H9 (cell line): ENCODE results near the gene PRKAG2. TPM values are rescaled to one million over a fixed set of nuclear protein-coding genes. Genes with fewer than 3 reads are reported as not detected.

Experiments used
- DNase-seq: peaks from one replicate; pipeline ENCODE4 v3.0.0-alpha.2; 2017
- H2AFZ ChIP-seq: one replicate; pipeline ENCODE4 v1.6.1; 2013; ENCODE audit warnings: mild to moderate bottlenecking, low read length, control low read depth, moderate library complexity
- H2AK5ac ChIP-seq: 2 replicates; pipeline ENCODE4 v1.6.1; 2013; ENCODE audit warnings: low read length, control low read depth, mixed read lengths; ENCODE audit not compliant: insufficient read length
- H2BK120ac ChIP-seq: one replicate; pipeline ENCODE4 v1.6.1; 2013; ENCODE audit warnings: low read depth, mild to moderate bottlenecking, low read length, control low read depth, inconsistent platforms; ENCODE audit not compliant: poor library complexity, severe bottlenecking
- H2BK12ac ChIP-seq: 2 replicates; pipeline ENCODE4 v1.6.1; 2013; ENCODE audit warnings: low read length, control low read depth, mixed read lengths, low read depth; ENCODE audit not compliant: insufficient read length
- H2BK15ac ChIP-seq: 2 replicates; pipeline ENCODE4 v1.6.1; 2013; ENCODE audit warnings: low read depth, low read length, control low read depth
- H2BK20ac ChIP-seq: one replicate; pipeline ENCODE4 v1.6.1; 2013; ENCODE audit warnings: low read depth, mild to moderate bottlenecking, low read length, control low read depth, inconsistent platforms; ENCODE audit not compliant: poor library complexity, severe bottlenecking
- H2BK5ac ChIP-seq: 2 replicates; pipeline ENCODE4 v1.6.1; 2013; ENCODE audit warnings: low read length, control low read depth, mixed read lengths; ENCODE audit not compliant: insufficient read length
- H3K14ac ChIP-seq: 2 replicates; pipeline ENCODE4 v1.6.1; 2013; ENCODE audit warnings: low read length, control low read depth; ENCODE audit not compliant: insufficient read depth
- H3K18ac ChIP-seq: 2 replicates; pipeline ENCODE4 v1.6.1; 2013; ENCODE audit warnings: low read depth, mild to moderate bottlenecking, mixed read lengths, low read length, control low read depth; ENCODE audit not compliant: insufficient read length
- H3K23ac ChIP-seq: 2 replicates; pipeline ENCODE4 v1.6.1; 2013; ENCODE audit warnings: low read length, control low read depth, mixed read lengths, low read depth; ENCODE audit not compliant: insufficient read length
- H3K23me2 ChIP-seq: 2 replicates; pipeline ENCODE4 v1.6.1; 2013; ENCODE audit warnings: low read depth, mild to moderate bottlenecking, mixed read lengths, low read length, control low read depth; ENCODE audit not compliant: insufficient read length, poor library complexity, severe bottlenecking
- H3K27ac ChIP-seq: 2 replicates; pipeline ENCODE4 v1.5.1; 2013; ENCODE audit warnings: low read length, control low read depth, mixed read lengths, low read depth; ENCODE audit not compliant: insufficient read length
- H3K27me3 ChIP-seq: 2 replicates; pipeline ENCODE4 v1.6.1; 2013; ENCODE audit warnings: low read length, control low read depth, inconsistent platforms; ENCODE audit not compliant: insufficient read depth
- H3K4ac ChIP-seq: 2 replicates; pipeline ENCODE4 v1.6.1; 2013; ENCODE audit warnings: low read depth, mild to moderate bottlenecking, control low read depth, inconsistent platforms, low read length, moderate library complexity
- H3K4me1 ChIP-seq: 2 replicates; pipeline ENCODE4 v1.6.1; 2013; ENCODE audit warnings: low read length, control low read depth, inconsistent platforms; ENCODE audit not compliant: insufficient read depth
- H3K4me2 ChIP-seq: 2 replicates; pipeline ENCODE4 v1.6.1; 2013; ENCODE audit warnings: low read length, control low read depth, mixed read lengths; ENCODE audit not compliant: insufficient read length, insufficient read depth
- H3K56ac ChIP-seq: 2 replicates; pipeline ENCODE4 v1.6.1; 2013; ENCODE audit warnings: low read depth, mild to moderate bottlenecking, mixed read lengths, low read length, control low read depth; ENCODE audit not compliant: insufficient read length
- H3K79me1 ChIP-seq: 2 replicates; pipeline ENCODE4 v1.6.1; 2013; ENCODE audit warnings: low read depth, mild to moderate bottlenecking, moderate library complexity, low read length, control low read depth, inconsistent platforms; ENCODE audit not compliant: insufficient read depth, poor library complexity, severe bottlenecking
- H3K79me2 ChIP-seq: 2 replicates; pipeline ENCODE4 v1.6.1; 2013; ENCODE audit warnings: low read length, control low read depth, inconsistent platforms; ENCODE audit not compliant: insufficient read depth
- H3K9ac ChIP-seq: 2 replicates; pipeline ENCODE4 v1.6.1; 2013; ENCODE audit warnings: low read length, control low read depth, mixed read lengths; ENCODE audit not compliant: insufficient read length; ENCODE audit errors: extremely low read depth
- H3K9me3 ChIP-seq: one replicate; pipeline ENCODE4 v1.6.1; 2013; ENCODE audit warnings: low read depth, low read length, inconsistent platforms; ENCODE audit not compliant: control insufficient read depth
- H3T11ph ChIP-seq: one replicate; pipeline ENCODE4 v1.6.1; 2013; ENCODE audit warnings: mild to moderate bottlenecking, low read length, control low read depth, inconsistent platforms
- H4K20me1 ChIP-seq: one replicate; pipeline ENCODE4 v1.6.1; 2013; ENCODE audit not compliant: control insufficient read depth, insufficient read length, insufficient read depth
- H4K5ac ChIP-seq: 2 replicates; pipeline ENCODE4 v1.6.1; 2013; ENCODE audit warnings: low read depth, mild to moderate bottlenecking, mixed read lengths, low read length, control low read depth; ENCODE audit not compliant: insufficient read length
- H4K8ac ChIP-seq: replicated peaks from 2 replicates; pipeline ENCODE4 v1.6.1; 2013; ENCODE audit warnings: low read length, control low read depth, mixed read lengths, low read depth; ENCODE audit not compliant: insufficient read length
- H4K91ac ChIP-seq: 2 replicates; pipeline ENCODE4 v1.6.1; 2013; ENCODE audit warnings: low read depth, mild to moderate bottlenecking, moderate library complexity, mixed read lengths, low read length, control low read depth; ENCODE audit not compliant: insufficient read length
- H3K27ac Mint-ChIP-seq, 3 experiments: 2 replicates in 2 of 3; 3 replicates in 1 of 3; pipeline ENCODE4 v1.8.0; 2020 to 2021; ENCODE audit warnings: mixed read lengths in 3 of 3, mild to moderate bottlenecking in 1 of 3, moderate library complexity in 1 of 3
- H3K27me3 Mint-ChIP-seq: 2 replicates; pipeline ENCODE4 v1.8.0; 2021; ENCODE audit warnings: low read depth, mild to moderate bottlenecking, moderate library complexity, mixed read lengths
- H3K36me3 Mint-ChIP-seq, 3 experiments: 2 replicates in 2 of 3; 3 replicates in 1 of 3; pipeline ENCODE4 v1.8.0; 2020 to 2021; ENCODE audit warnings: low read depth in 3 of 3, mixed read lengths in 3 of 3; ENCODE audit not compliant: insufficient read depth in 1 of 3
- H3K4me1 Mint-ChIP-seq, 2 experiments: 2 replicates each; pipeline ENCODE4 v1.8.0; 2020; ENCODE audit warnings: mixed read lengths in 2 of 2
- H3K4me3 Mint-ChIP-seq, 2 experiments: 2 replicates in 1 of 2; 3 replicates in 1 of 2; pipeline ENCODE4 v1.8.0; 2020 to 2021; ENCODE audit warnings: mild to moderate bottlenecking in 2 of 2, mixed read lengths in 2 of 2, moderate library complexity in 1 of 2
- H3K9me3 Mint-ChIP-seq, 2 experiments: 2 replicates in 1 of 2; 3 replicates in 1 of 2; pipeline ENCODE4 v1.8.0; 2020; ENCODE audit warnings: mild to moderate bottlenecking in 2 of 2, mixed read lengths in 2 of 2, moderate library complexity in 1 of 2
- WGBS: extraction: QIAGEN DNeasy Blood & Tissue Kit; methylation state at CpG from one replicate; pipeline ENCODE4 v1.1.7; 2013; ENCODE audit warnings: missing lambda C conversion rate, low lambda C conversion rate, mixed read lengths; ENCODE audit not compliant: insufficient read length; ENCODE audit errors: extremely low coverage; 5-methylcytosine and 5-hydroxymethylcytosine counted together
- total RNA-seq: library from RNA; stranded (reverse); gene quantifications from 2 replicates; pipeline ENCODE4 v1.2.1, GENCODE V29; 2021
- TF ChIP-seq, protein P1 (sequence below): fragments of 200-600 bp; sonication (generic); conservative IDR thresholded peaks from 3 replicates; pipeline ENCODE4 v1.8.0; 2021; ENCODE audit warnings: antibody characterized with exemption, mild to moderate bottlenecking

PRKAG2 gene
- total RNA-seq, 1 experiment from 2014 or later: 11.8 TPM

DNA sequence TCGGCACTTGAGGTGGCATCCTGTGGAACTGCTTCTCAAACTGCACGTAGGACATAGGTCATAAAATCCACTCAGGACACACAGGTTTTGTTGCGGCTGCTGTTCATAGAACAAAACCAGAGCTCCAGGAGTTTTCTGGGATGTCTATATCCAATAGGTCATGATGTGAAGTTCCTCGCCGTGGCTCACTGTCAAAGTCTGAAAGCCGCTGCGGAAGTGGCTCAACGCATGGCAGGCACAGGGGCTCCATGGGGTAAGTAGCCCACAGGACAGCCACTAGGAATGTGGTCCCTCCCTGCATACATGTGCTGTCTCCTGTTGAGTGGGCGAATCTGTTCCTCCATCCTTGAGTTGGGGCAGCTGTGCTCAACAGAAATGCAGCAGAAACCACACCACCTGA lies 72.2 kb downstream of the PRKAG2 start:
- H3K4me1 ChIP-seq: no peaks in the 10 kb centered on the region
- no peak overlapping the region for H3T11ph ChIP-seq
- no peak overlapping the region for H3K56ac ChIP-seq
- no peak overlapping the region for H3K23ac ChIP-seq
- no CpG with 5 or more reads among the region's 9 CpGs for WGBS
- H3K14ac ChIP-seq: no peak overlapping the region
- no peak overlapping the region for H3K27ac ChIP-seq
- H3K79me1 ChIP-seq: no peaks in the 10 kb centered on the region
- no peak overlapping the region for H3K4me2 ChIP-seq
- no peaks in the 10 kb centered on the region for H3K27me3 ChIP-seq
- no peak overlapping the region for H2AK5ac ChIP-seq
- TF ChIP-seq, protein P1, sequence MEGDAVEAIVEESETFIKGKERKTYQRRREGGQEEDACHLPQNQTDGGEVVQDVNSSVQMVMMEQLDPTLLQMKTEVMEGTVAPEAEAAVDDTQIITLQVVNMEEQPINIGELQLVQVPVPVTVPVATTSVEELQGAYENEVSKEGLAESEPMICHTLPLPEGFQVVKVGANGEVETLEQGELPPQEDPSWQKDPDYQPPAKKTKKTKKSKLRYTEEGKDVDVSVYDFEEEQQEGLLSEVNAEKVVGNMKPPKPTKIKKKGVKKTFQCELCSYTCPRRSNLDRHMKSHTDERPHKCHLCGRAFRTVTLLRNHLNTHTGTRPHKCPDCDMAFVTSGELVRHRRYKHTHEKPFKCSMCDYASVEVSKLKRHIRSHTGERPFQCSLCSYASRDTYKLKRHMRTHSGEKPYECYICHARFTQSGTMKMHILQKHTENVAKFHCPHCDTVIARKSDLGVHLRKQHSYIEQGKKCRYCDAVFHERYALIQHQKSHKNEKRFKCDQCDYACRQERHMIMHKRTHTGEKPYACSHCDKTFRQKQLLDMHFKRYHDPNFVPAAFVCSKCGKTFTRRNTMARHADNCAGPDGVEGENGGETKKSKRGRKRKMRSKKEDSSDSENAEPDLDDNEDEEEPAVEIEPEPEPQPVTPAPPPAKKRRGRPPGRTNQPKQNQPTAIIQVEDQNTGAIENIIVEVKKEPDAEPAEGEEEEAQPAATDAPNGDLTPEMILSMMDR: no peak
- Mint-ChIP-seq H3K27ac (no peak overlapping the region), H3K27me3 (peaks cover 7% of the 10 kb centered on the region), H3K9me3 (no peaks in the 10 kb centered on the region; a peak in 1 of 5 replicates), H3K4me1 (peaks cover 0 to 2% of the 10 kb centered on the region in 2 experiments; a peak in 1 of 4 replicates), H3K4me3 (no peak overlapping the region), H3K36me3 (no peaks in the 10 kb centered on the region)
- no peak overlapping the region for H2BK15ac ChIP-seq
- no peak overlapping the region for H2BK20ac ChIP-seq
- H2BK12ac ChIP-seq: no peak overlapping the region
- H4K5ac ChIP-seq: no peak overlapping the region
- H4K20me1 ChIP-seq: no peaks in the 10 kb centered on the region
- no peak overlapping the region for H3K18ac ChIP-seq
- no peaks in the 10 kb centered on the region for H3K79me2 ChIP-seq
- H4K91ac ChIP-seq: no peak overlapping the region
- H3K23me2 ChIP-seq: no peaks in the 10 kb centered on the region
- no peak overlapping the region for H2BK5ac ChIP-seq
- H3K9ac ChIP-seq: no peak overlapping the region
- no peak overlapping the region for H2AFZ ChIP-seq
- no peak overlapping the region for H3K4ac ChIP-seq
- no peak for DNase-seq
- H4K8ac ChIP-seq: no peak overlapping the region
- H2BK120ac ChIP-seq: no peak overlapping the region
- H3K9me3 ChIP-seq: no peaks in the 10 kb centered on the region
